ENCODE data around the gene COQ8A.

The COQ8A gene

GRCh38 chr1:227033880-227034279 is 93.8 kb downstream of the COQ8A start:
- DNase-seq = no peak

GRCh38 chr1:227035316-227035715 is 95.2 kb downstream of the COQ8A start:
- DNase-seq = no peak

GRCh38 chr1:227037121-227037520 is 97.0 kb downstream of the COQ8A start:
- DNase-seq = no peak

Data from NCI-H2081 treated with DMSO at 0.1 percent for 48 hours (cell line).